Erythroblast (primary cell): ENCODE results near the gene IL23R.

Source experiments
- DNase-seq, 2 experiments: peaks; one replicate each; lab custom pipeline; 2025; lab: John Stamatoyannopoulos, UW
- GATA1 ChIP-seq: IDR thresholded peaks from 2 replicates; pipeline ENCODE4 v1.6.1; 2011; ENCODE audit warnings: low read depth, mild to moderate bottlenecking, control low read depth, low read length, moderate library complexity
- POLR2A ChIP-seq: IDR thresholded peaks from 2 replicates; pipeline ENCODE4 v1.6.1; 2011; ENCODE audit warnings: mild to moderate bottlenecking, low read length

The IL23R gene

GRCh38 chr1:67166196-67166595, at the start of gene IL23R:
TSS of gene IL23R (plus strand) at chr1:67166454. CDS start at chr1:67168121, 1,667 bp downstream.
- DNase-seq, result no peak
- no peak for TF ChIP-seq GATA1
- TF ChIP-seq POLR2A, result no peak

GRCh38 chr1:67118191-67118590, 48.1 kb upstream of the IL23R start:
- no peak for TF ChIP-seq GATA1
- no peak for DNase-seq

- no peak for DNase-seq
- no peak for TF ChIP-seq POLR2A
- TF ChIP-seq GATA1, result no peak
These were observed 47.6 kb upstream of the IL23R start for GRCh38 chr1:67118646-67119045.

- TF ChIP-seq GATA1 (no peak), POLR2A (no peak)
- no peak for DNase-seq
These were observed 45.2 kb upstream of the IL23R start for GRCh38 chr1:67120855-67121619.

- DNase-seq, result no peak
- no peak for TF ChIP-seq GATA1
These were observed 41.8 kb upstream of the IL23R start for GRCh38 chr1:67124455-67124854.

- TF ChIP-seq GATA1 (no peak), POLR2A (no peak)
- no peak for DNase-seq
These were observed 40.0 kb upstream of the IL23R start for GRCh38 chr1:67126111-67126746.

GRCh38 chr1:67126974-67127373, 39.3 kb upstream of the IL23R start:
- no peak for TF ChIP-seq GATA1
- no peak for TF ChIP-seq POLR2A
- DNase-seq, result no peak

GRCh38 chr1:67130673-67131072, 35.6 kb upstream of the IL23R start:
- no peak for DNase-seq
- no peak for TF ChIP-seq GATA1
- no peak for TF ChIP-seq POLR2A

GRCh38 chr1:67133177-67133576, 33.1 kb upstream of the IL23R start:
- no peak for TF ChIP-seq POLR2A
- no peak for TF ChIP-seq GATA1
- peak; percentile 40 to 81 for DNase-seq

GRCh38 chr1:67134695-67135094, 31.6 kb upstream of the IL23R start, which contains the start of gene C1orf141:
TSS of gene C1orf141 (minus strand) at chr1:67134970. CDS start at chr1:67127240, 7,730 bp downstream.
- DNase-seq, result peak; percentile 53 to 64

GRCh38 chr1:67135354-67135753, 30.9 kb upstream of the IL23R start:
- DNase-seq, result no peak
- TF ChIP-seq POLR2A (no peak), GATA1 (no peak)

More at GRCh38 chr1:67134695-67135094, 31.6 kb upstream of the IL23R start, which contains the start of gene C1orf141:
- TF ChIP-seq POLR2A (no peak), GATA1 (no peak)

- TF ChIP-seq GATA1, result no peak
- no peak for TF ChIP-seq POLR2A
- DNase-seq, result peak in 1 of 2 experiments; percentile 20
These were observed 28.9 kb upstream of the IL23R start for GRCh38 chr1:67137307-67137753.

- no peak for DNase-seq
- no peak for TF ChIP-seq GATA1
- no peak for TF ChIP-seq POLR2A
These were observed 27.3 kb upstream of the IL23R start for GRCh38 chr1:67138813-67139499.

GRCh38 chr1:67140460-67140859, 25.8 kb upstream of the IL23R start:
- DNase-seq, result no peak
- TF ChIP-seq GATA1, result no peak
- no peak for TF ChIP-seq POLR2A

- DNase-seq, result peak; percentile 62 to 82
These were observed 24.4 kb upstream of the IL23R start for GRCh38 chr1:67141832-67142231.
